IMR-90 (cell line): ENCODE results near the gene DBNDD2. TPM values are rescaled to one million over a fixed set of nuclear protein-coding genes. Genes with fewer than 3 reads are reported as not detected.

Source experiments
- ATAC-seq: fragments of 200-7000 bp; cut with Tn5 transposase; 2 replicates; pipeline ENCODE4 v1.9.1; 2020; ENCODE audit warnings: low read depth, mild to moderate bottlenecking, moderate library complexity
- BruUV-seq: library from RNA; stranded (reverse); fragments of 400-500 nt; replicated peaks from 2 replicates; lab custom pipeline; 2021; lab: Mats Ljungman, UMichigan
- CTCF ChIA-PET: fragments of 300-600 bp; formaldehyde crosslinking; extraction: SDS; loops from one replicate; lab custom pipeline; 2021; ENCODE audit warnings: antibody characterized with exemption; lab: Yijun Ruan, JAX
- POLR2A ChIA-PET: fragments of 300-600 bp; sonication (Branson Sonifier 250); formaldehyde crosslinking; loops from one replicate; lab custom pipeline; 2022; ENCODE audit warnings: antibody characterized with exemption; ENCODE audit not compliant: unreplicated experiment; lab: Charles Lee
- DNase-seq: peaks from one replicate; pipeline ENCODE4 v3.0.0; 2013
- H2AFZ ChIP-seq: replicated peaks from 2 replicates; pipeline ENCODE3; 2013; ENCODE audit warnings: low read length, mild to moderate bottlenecking; ENCODE audit not compliant: poor library complexity
- H2AK5ac ChIP-seq: 2 replicates; pipeline ENCODE4 v1.6.1; 2013; ENCODE audit warnings: low read depth, low read length, inconsistent platforms
- H2AK9ac ChIP-seq: replicated peaks from 2 replicates; pipeline ENCODE3; 2013; ENCODE audit warnings: mild to moderate bottlenecking, low read depth, low read length, moderate library complexity; ENCODE audit not compliant: poor library complexity
- H2BK120ac ChIP-seq: 2 replicates; pipeline ENCODE4 v1.6.1; 2013; ENCODE audit warnings: low read depth, low read length, inconsistent platforms
- H2BK15ac ChIP-seq: 3 replicates; pipeline ENCODE4 v1.6.1; 2013; ENCODE audit warnings: low read depth, low read length, inconsistent platforms
- H2BK20ac ChIP-seq: 2 replicates; pipeline ENCODE4 v1.6.1; 2013; ENCODE audit warnings: low read depth, mild to moderate bottlenecking, inconsistent platforms, low read length, moderate library complexity
- H2BK5ac ChIP-seq: 2 replicates; pipeline ENCODE4 v1.6.1; 2013; ENCODE audit warnings: mild to moderate bottlenecking, low read depth, low read length, inconsistent platforms; ENCODE audit not compliant: poor library complexity, severe bottlenecking
- H3K14ac ChIP-seq: replicated peaks from 2 replicates; pipeline ENCODE4 v1.6.1; 2013; ENCODE audit warnings: low read depth, low read length, inconsistent platforms
- H3K18ac ChIP-seq: 2 replicates; pipeline ENCODE4 v1.6.1; 2013; ENCODE audit warnings: low read depth, low read length, control low read depth
- H3K23ac ChIP-seq: 2 replicates; pipeline ENCODE4 v1.6.1; 2013; ENCODE audit warnings: low read depth, low read length, inconsistent platforms
- H3K27ac ChIP-seq: 2 replicates; pipeline ENCODE4 v1.5.1; 2013; ENCODE audit warnings: mild to moderate bottlenecking, control low read depth, low read length; ENCODE audit not compliant: insufficient read depth
- H3K27me3 ChIP-seq: 2 replicates; pipeline ENCODE4 v1.6.1; 2013; ENCODE audit warnings: low read length; ENCODE audit not compliant: control insufficient read depth, insufficient read depth
- H3K36me3 ChIP-seq: 2 replicates; pipeline ENCODE4 v1.6.1; 2013; ENCODE audit warnings: low read length, mixed read lengths; ENCODE audit not compliant: control insufficient read depth, insufficient read depth
- H3K4ac ChIP-seq: 2 replicates; pipeline ENCODE4 v1.6.1; 2013; ENCODE audit warnings: low read depth, low read length, inconsistent platforms
- H3K4me1 ChIP-seq: 2 replicates; pipeline ENCODE4 v1.6.1; 2013; ENCODE audit warnings: low read length, mixed read lengths; ENCODE audit not compliant: control insufficient read depth, insufficient read depth
- H3K4me2 ChIP-seq: 2 replicates; pipeline ENCODE4 v1.6.1; 2013; ENCODE audit warnings: low read depth, mild to moderate bottlenecking, control low read depth, low read length, moderate library complexity
- H3K4me3 ChIP-seq: 2 replicates; pipeline ENCODE4 v1.5.1; 2013; ENCODE audit warnings: low read depth, mild to moderate bottlenecking, control low read depth, low read length, moderate library complexity; ENCODE audit not compliant: insufficient read depth
- H3K56ac ChIP-seq: 2 replicates; pipeline ENCODE4 v1.6.1; 2013; ENCODE audit warnings: low read length, inconsistent platforms; ENCODE audit not compliant: insufficient read depth; ENCODE audit errors: extremely low read depth
- H3K79me1 ChIP-seq, 2 experiments: 2 replicates each; pipeline ENCODE4 v1.6.1; 2013; ENCODE audit warnings: low read length in 2 of 2, inconsistent platforms in 1 of 2, low read depth in 1 of 2
- H3K9ac ChIP-seq: 2 replicates; pipeline ENCODE4 v1.6.1; 2013; ENCODE audit warnings: low read depth, low read length, control low read depth
- H3K9me1 ChIP-seq: 2 replicates; pipeline ENCODE4 v1.6.1; 2013; ENCODE audit warnings: low read length, inconsistent platforms; ENCODE audit not compliant: insufficient read depth
- H3K9me3 ChIP-seq: 2 replicates; pipeline ENCODE4 v1.6.1; 2013; ENCODE audit warnings: low read length; ENCODE audit not compliant: control insufficient read depth, insufficient read depth
- H4K20me1 ChIP-seq: 2 replicates; pipeline ENCODE4 v1.6.1; 2013; ENCODE audit warnings: low read length, inconsistent platforms; ENCODE audit not compliant: insufficient read depth
- H4K5ac ChIP-seq: 2 replicates; pipeline ENCODE4 v1.6.1; 2013; ENCODE audit warnings: mild to moderate bottlenecking, low read depth, low read length, control low read depth
- H4K8ac ChIP-seq, 2 experiments: 2 replicates each; pipeline ENCODE4 v1.6.1; 2013; ENCODE audit warnings: low read depth in 2 of 2, low read length in 2 of 2, control low read depth in 1 of 2, inconsistent platforms in 1 of 2
- H4K91ac ChIP-seq: 2 replicates; pipeline ENCODE4 v1.6.1; 2013; ENCODE audit warnings: low read depth, low read length, inconsistent platforms; ENCODE audit not compliant: insufficient read depth
- CEBPB ChIP-seq: IDR thresholded peaks from 2 replicates; pipeline ENCODE4 v1.6.1; 2012; ENCODE audit warnings: low read depth, low read length, improper control_type of control experiment
- ELK1 ChIP-seq: fragments of 150-350 bp; IDR thresholded peaks from 2 replicates; pipeline ENCODE4 v1.6.1; 2016; ENCODE audit warnings: low read depth, mild to moderate bottlenecking, low read length, moderate library complexity, borderline replicate concordance
- MXI1 ChIP-seq: IDR thresholded peaks from 2 replicates; pipeline ENCODE4 v1.6.1; 2012; ENCODE audit warnings: low read depth, mild to moderate bottlenecking, low read length, moderate library complexity, borderline replicate concordance
- POLR2A ChIP-seq: IDR thresholded peaks from 2 replicates; pipeline ENCODE4 v1.6.1; 2012; ENCODE audit warnings: mild to moderate bottlenecking, low read depth, low read length
- RCOR1 ChIP-seq: IDR thresholded peaks from 2 replicates; pipeline ENCODE4 v1.6.1; 2012; ENCODE audit warnings: mild to moderate bottlenecking, low read length, improper control_type of control experiment; ENCODE audit not compliant: insufficient replicate concordance
- SMC3 ChIP-seq: fragments of 150-350 bp; IDR thresholded peaks from 2 replicates; pipeline ENCODE4 v1.6.1; 2016; ENCODE audit warnings: low read depth, mild to moderate bottlenecking, antibody characterized with exemption, low read length, moderate library complexity
- whole genome bisulfite sequencing, 2 experiments: methylation state at CpG; one replicate each; pipeline versions ENCODE4 v1.1.5 to v1.1.7; 2013; ENCODE audit warnings: missing lambda C conversion rate in 2 of 2; ENCODE audit not compliant: insufficient read length in 1 of 2; ENCODE audit errors: extremely low coverage in 2 of 2; 5-methylcytosine and 5-hydroxymethylcytosine counted together
- dilution Hi-C: fragments of 300-500 bp; cut with HindIII; formaldehyde crosslinking; loops from one replicate; pipeline ENCODE4 v1.14.3; 2018; ENCODE audit warnings: low sequenced_read_pairs; ENCODE audit not compliant: unreplicated experiment
- in situ Hi-C: fragments of 300-500 bp; cut with MboI; formaldehyde crosslinking; loops from 3 replicates; pipeline ENCODE4 v1.14.3; 2019; ENCODE audit warnings: low sequenced_read_pairs, inconsistent platforms, mixed read lengths
- intact Hi-C: fragments of 100-400 bp; cut with micrococcal nuclease; formaldehyde crosslinking; loops from 2 replicates; pipeline ENCODE4 v1.10.0; 2022
- polyA plus RNA-seq, 3 experiments: library from polyadenylated mRNA; depleted of rRNA; stranded (reverse); fragments of >200 nt; gene quantifications; 2 replicates each; pipeline ENCODE4 v1.2.3, GENCODE V29; 2012; ENCODE audit warnings: low replicate concordance in 1 of 3
- total RNA-seq: library from RNA; depleted of rRNA; stranded (reverse); fragments of >200 nt; gene quantifications from 2 replicates; pipeline ENCODE4 v1.2.3, GENCODE V29; 2012
- TF ChIP-seq, protein P1 (sequence below): fragments of 150-350 bp; IDR thresholded peaks from 2 replicates; pipeline ENCODE4 v1.6.1; 2017; ENCODE audit warnings: mild to moderate bottlenecking, antibody characterized with exemption, low read length, low read depth

The DBNDD2 gene
- total and polyA plus RNA-seq, 2 of the 4 experiments (the other 2 are of a cell fraction) = 1.3 to 9.3 TPM

- Histone ChIP-seq H4K8ac (no peak overlapping the region), H3K9ac (no peak overlapping the region), H3K4me2 (no peak overlapping the region), H3K14ac (no peak overlapping the region), H3K36me3 (peaks cover 2% of the 10 kb centered on the region), H2BK15ac (no peak overlapping the region), H4K20me1 (no peaks in the 10 kb centered on the region), H3K4ac (no peak overlapping the region), H2AK5ac (no peak overlapping the region), H4K91ac (no peak overlapping the region), H3K4me3 (no peak overlapping the region), H3K79me1 (peaks cover 21 to 30% of the 10 kb centered on the region in 2 experiments), H3K56ac (no peak overlapping the region), H3K27ac (no peak overlapping the region), H3K9me1 (peaks cover 7% of the 10 kb centered on the region; the same call in 1 of the 2 replicates), H3K27me3 (no peaks in the 10 kb centered on the region), H3K9me3 (no peaks in the 10 kb centered on the region), H3K23ac (no peak overlapping the region), H3K4me1 (peaks cover 3% of the 10 kb centered on the region; the same call in 1 of the 2 replicates), H4K5ac (no peak overlapping the region), H2BK20ac (no peak overlapping the region), H2AK9ac (no peak overlapping the region), H2BK120ac (no peak overlapping the region), H3K18ac (no peak overlapping the region), H2BK5ac (no peak overlapping the region), H2AFZ (no peak overlapping the region)
- in situ Hi-C loops (no loop called here), intact Hi-C loops (no loop called here), dilution Hi-C loops (no loop called here)
- ChIA-PET POLR2A (no interaction called here), CTCF (no interaction called here)
- BruUV-seq = no TSS peak
- no peak for DNase-seq
- ATAC-seq = no peak
- TF ChIP-seq POLR2A = no peak
- TF ChIP-seq MXI1 = no peak
- TF ChIP-seq RCOR1 = no peak
- no peak for TF ChIP-seq CEBPB
- no peak for TF ChIP-seq ELK1
- TF ChIP-seq, protein P1, sequence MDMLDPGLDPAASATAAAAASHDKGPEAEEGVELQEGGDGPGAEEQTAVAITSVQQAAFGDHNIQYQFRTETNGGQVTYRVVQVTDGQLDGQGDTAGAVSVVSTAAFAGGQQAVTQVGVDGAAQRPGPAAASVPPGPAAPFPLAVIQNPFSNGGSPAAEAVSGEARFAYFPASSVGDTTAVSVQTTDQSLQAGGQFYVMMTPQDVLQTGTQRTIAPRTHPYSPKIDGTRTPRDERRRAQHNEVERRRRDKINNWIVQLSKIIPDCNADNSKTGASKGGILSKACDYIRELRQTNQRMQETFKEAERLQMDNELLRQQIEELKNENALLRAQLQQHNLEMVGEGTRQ = no peak
- no peak for TF ChIP-seq SMC3
- WGBS, 2 experiments = no CpG with 5 or more reads among the region's 3 CpGs
These were observed 5.4 kb downstream of the DBNDD2 start for GRCh38 chr20:45413479-45413878.
